ENCODE results near the gene CCDC179. TPM values are rescaled to one million over a fixed set of nuclear protein-coding genes. Genes with fewer than 3 reads are reported as not detected.

Gene CCDC179
- total RNA-seq, 1 donor from 2014 or later, result not detected

GRCh38 chr11:22800482-22800881 is 59.8 kb downstream of the CCDC179 start:
- intact Hi-C loops (cut with micrococcal nuclease), result no loop called here
- peaks cover 2% of the 10 kb centered on the region for H3K27me3 Mint-ChIP-seq (ENCODE audit: low read depth)
- H3K4me1 Mint-ChIP-seq (ENCODE audit: low read depth), result no peaks in the 10 kb centered on the region
- H3K36me3 Mint-ChIP-seq (ENCODE audit: low read depth), result no peaks in the 10 kb centered on the region
- H3K27ac Mint-ChIP-seq, result no peak overlapping the region
- no peak overlapping the region for H3K4me3 Mint-ChIP-seq (ENCODE audit: low read depth)
- H3K9me3 Mint-ChIP-seq, result no peaks in the 10 kb centered on the region
- DNase-seq (ENCODE audit: low spot score), result no peak

GRCh38 chr11:22798901-22799300 is 61.4 kb downstream of the CCDC179 start:
- no peaks in the 10 kb centered on the region for H3K36me3 Mint-ChIP-seq (ENCODE audit: low read depth)
- no peak overlapping the region for H3K4me3 Mint-ChIP-seq (ENCODE audit: low read depth)
- no peak for DNase-seq (ENCODE audit: low spot score)
- H3K4me1 Mint-ChIP-seq (ENCODE audit: low read depth), result no peaks in the 10 kb centered on the region
- intact Hi-C loops (cut with micrococcal nuclease), result no loop called here
- peaks cover 2% of the 10 kb centered on the region for H3K27me3 Mint-ChIP-seq (ENCODE audit: low read depth)
- no peak overlapping the region for H3K27ac Mint-ChIP-seq
- H3K9me3 Mint-ChIP-seq, result no peaks in the 10 kb centered on the region

GRCh38 chr11:22797047-22797446 is 63.2 kb downstream of the CCDC179 start:
- intact Hi-C loops (cut with micrococcal nuclease), result no loop called here
- DNase-seq (ENCODE audit: low spot score), result no peak
- H3K9me3 Mint-ChIP-seq, result no peaks in the 10 kb centered on the region
- no peaks in the 10 kb centered on the region for H3K4me1 Mint-ChIP-seq (ENCODE audit: low read depth)
- no peak overlapping the region for H3K4me3 Mint-ChIP-seq (ENCODE audit: low read depth)
- H3K27me3 Mint-ChIP-seq (ENCODE audit: low read depth), result peaks cover 2% of the 10 kb centered on the region
- H3K36me3 Mint-ChIP-seq (ENCODE audit: low read depth), result no peaks in the 10 kb centered on the region
- no peak overlapping the region for H3K27ac Mint-ChIP-seq

Other genes starting within 250 kb of the CCDC179 start
- gene FANCF, start 234.7 kb downstream of the CCDC179 start, total RNA-seq, result 17.8 and 18.2 TPM in 2 replicates
- 0.80 and 1.5 TPM in 2 replicates for gene GAS2, start 193.9 kb downstream of the CCDC179 start, total RNA-seq
- gene SVIP, start 30.7 kb downstream of the CCDC179 start, total RNA-seq, result 42.3 and 43.1 TPM in 2 replicates